Peyer's patch (tissue), 4 donors: Measurements from ENCODE around the gene GTF2A1L. TPM values are rescaled to one million over a fixed set of nuclear protein-coding genes. Genes with fewer than 3 reads are reported as not detected.

Experiments used
- DNase-seq, 3 donors: peaks; one replicate each; pipeline ENCODE4 v3.0.0-alpha.2; 2017 to 2019
- H3K27ac ChIP-seq, 4 donors: fragments of 200-600 bp; sonication (generic); one replicate each; pipeline ENCODE4 v1.5.1; 2016 to 2019
- H3K27me3 ChIP-seq, 2 donors: fragments of 200-600 bp; sonication (generic); one replicate each; pipeline ENCODE4 v1.5.1; 2019
- H3K36me3 ChIP-seq, 3 donors: fragments of 200-600 bp; sonication (generic); one replicate each; pipeline ENCODE4 v1.5.1; 2016 to 2019
- H3K4me1 ChIP-seq, 4 donors: fragments of 200-600 bp; sonication (generic); one replicate each; pipeline ENCODE4 v1.5.1; 2016 to 2019
- H3K4me3 ChIP-seq, 4 donors: fragments of 200-600 bp; sonication (generic); 1 replicate in 3 of 4; 2 replicates in 1 of 4; pipeline ENCODE4 v1.5.1; 2016 to 2019; ENCODE audit warnings: mild to moderate bottlenecking in 1 of 4
- H3K9me3 ChIP-seq, 4 donors: fragments of 200-600 bp; sonication (generic); one replicate each; pipeline ENCODE4 v1.5.1; 2016 to 2019; ENCODE audit warnings: mild to moderate bottlenecking in 1 of 4
- CTCF ChIP-seq, 6 experiments: fragments of 450-650 bp in 4 of 6; fragments of 200-600 bp in 2 of 6; sonication (generic) in 1 of 6; IDR thresholded peaks; one replicate each; pipeline ENCODE4 v1.5.1; 2017 to 2019; ENCODE audit warnings: antibody characterized with exemption in 6 of 6, mild to moderate bottlenecking in 3 of 6, moderate library complexity in 1 of 6
- POLR2A ChIP-seq, 2 donors: fragments of 450-650 bp; IDR thresholded peaks; one replicate each; pipeline ENCODE4 v1.5.1; 2017; ENCODE audit warnings: antibody characterized with exemption in 2 of 2, mild to moderate bottlenecking in 2 of 2, moderate library complexity in 2 of 2
- small RNA-seq, 2 donors: library from RNA; depleted of rRNA; stranded (forward); fragments of <200 nt; gene quantifications; one replicate each; pipeline ENCODE3, GENCODE V24; 2016
- total RNA-seq, 4 donors: library from RNA; depleted of rRNA; stranded (reverse); fragments of >200 nt; gene quantifications; one replicate each; pipeline ENCODE4 v1.1.0, GENCODE V29; 2016

GTF2A1L gene
- total RNA-seq, 4 donors from 2014 or later, result 0.94 to 11.6 TPM; not detected in 2

- Histone ChIP-seq H3K9me3 (no peaks in the 10 kb centered on the region), H3K4me1 (no peaks in the 10 kb centered on the region), H3K27ac (no peak overlapping the region), H3K27me3 (no peaks in the 10 kb centered on the region), H3K36me3 (no peaks in the 10 kb centered on the region), H3K4me3 (no peak overlapping the region)
- TF ChIP-seq POLR2A (IDR thresholded peaks at IDR 0.05) (no peak), CTCF (IDR thresholded peaks at IDR 0.05) (no peak)
- DNase-seq, result no peak
Observed at GRCh38 chr2:48728840-48729239, 111.2 kb downstream of the GTF2A1L start.

Small RNA genes lying within 50 kb of the gene (small RNA-seq; reads per million reads assigned to genes)
- gene TPT1P11, result 0 reads per million in 2 donors

Other genes starting within 250 kb of the GTF2A1L start
- 100 to 1,000 TPM in 1 of 4 donors, 10 to 100 TPM in 3; 36.7 to 101 (median 37.8) TPM for gene PPP1R21, start 177.1 kb upstream of the GTF2A1L start, total RNA-seq
- 10 to 100 TPM in 1 of 4 donors, 1 to 10 TPM in 3; 3.9 to 22.3 (median 7.1) TPM for gene STON1, start 87.7 kb upstream of the GTF2A1L start, total RNA-seq
- gene LHCGR, start 137.9 kb downstream of the GTF2A1L start, total RNA-seq, result not detected